Stimulated activated CD4-positive, alpha-beta T cell treated with anti-CD3 and anti-CD28 coated beads, Interleukin-2, amount 100 ng/mL, for 48 hours (primary cell): ENCODE results near the gene NOS2.
A peak's percentile ranks its signal among the peaks of the same experiment; 100 is the strongest.

ENCODE experiments used
- DNase-seq, 2 donors: peaks; one replicate each; pipeline ENCODE4 v3.0.0-alpha.2; 2020

Gene NOS2

DNA sequence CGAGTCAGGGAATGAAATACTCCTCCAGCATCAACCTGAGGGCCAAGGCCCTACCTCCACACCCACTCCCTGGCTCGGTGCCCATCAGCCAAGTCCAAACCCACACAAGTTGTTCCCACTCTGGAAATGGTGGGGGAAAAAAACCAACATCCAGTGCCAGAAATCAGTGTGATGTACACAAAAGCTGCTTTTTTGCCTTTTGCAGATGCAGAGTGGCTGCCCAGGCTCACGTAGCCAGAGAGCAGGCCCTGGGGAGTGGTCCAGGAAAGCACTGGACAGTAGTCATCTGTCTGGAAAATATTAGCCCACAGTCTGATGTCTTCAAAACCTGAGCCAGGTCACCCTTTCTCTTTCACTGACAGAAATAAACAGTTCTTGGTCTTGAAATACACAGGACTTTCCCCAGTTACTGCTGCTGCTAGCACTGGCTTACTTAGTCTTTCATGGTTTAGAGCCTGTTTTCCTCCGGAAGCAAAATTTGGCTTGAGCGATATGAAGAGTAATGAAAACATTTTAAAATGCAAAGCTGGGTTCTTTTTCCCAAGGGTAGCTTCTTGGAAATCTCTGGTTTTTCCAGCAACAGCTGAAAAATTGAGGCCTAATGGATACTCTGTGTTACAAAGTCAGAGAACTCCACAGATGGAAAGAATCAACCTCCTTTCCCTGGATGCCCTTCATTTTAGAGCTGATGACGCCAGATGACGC lies 18.2 kb upstream of the NOS2 start:
- DNase-seq: no peak

DNA sequence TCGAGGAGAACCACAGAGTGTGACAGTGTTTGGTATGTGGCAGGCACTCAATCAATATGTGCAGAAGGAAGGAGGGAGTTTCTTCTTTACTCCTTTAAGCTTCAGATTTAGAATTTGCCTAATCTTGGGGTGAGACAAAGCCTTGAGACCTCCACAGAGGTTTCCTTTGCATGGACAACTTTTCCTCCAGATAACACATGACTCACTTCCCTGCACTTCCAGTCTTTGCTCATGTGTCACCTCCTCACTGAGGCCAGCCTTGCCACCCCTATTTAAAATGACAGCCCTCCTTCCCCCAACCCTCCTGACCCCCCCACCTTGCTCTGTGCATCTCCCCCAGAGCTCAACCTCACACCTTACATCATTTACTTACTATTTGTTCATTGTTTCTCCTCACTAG lies 17.4 kb upstream of the NOS2 start:
- DNase-seq: no peak

DNA sequence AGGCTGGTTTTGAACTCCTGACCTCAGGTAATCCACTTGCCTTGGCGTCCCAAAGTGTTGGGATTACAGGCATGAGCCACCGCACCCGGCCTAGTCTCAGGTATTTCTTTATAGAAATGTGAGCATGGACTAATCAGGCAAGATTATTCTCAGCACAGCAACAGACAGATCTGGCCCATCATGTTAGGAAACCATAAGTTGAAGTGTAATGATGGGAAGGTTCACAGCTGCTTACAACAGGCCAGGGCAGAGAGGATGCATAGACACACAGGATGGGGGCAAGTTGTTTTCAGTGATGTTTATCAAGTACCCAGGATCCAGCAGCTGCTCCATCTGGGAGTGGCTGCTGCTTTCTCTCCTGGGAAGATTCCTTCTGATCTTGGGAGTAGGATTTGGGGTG lies 16.6 kb upstream of the NOS2 start:
- no peak for DNase-seq

DNA sequence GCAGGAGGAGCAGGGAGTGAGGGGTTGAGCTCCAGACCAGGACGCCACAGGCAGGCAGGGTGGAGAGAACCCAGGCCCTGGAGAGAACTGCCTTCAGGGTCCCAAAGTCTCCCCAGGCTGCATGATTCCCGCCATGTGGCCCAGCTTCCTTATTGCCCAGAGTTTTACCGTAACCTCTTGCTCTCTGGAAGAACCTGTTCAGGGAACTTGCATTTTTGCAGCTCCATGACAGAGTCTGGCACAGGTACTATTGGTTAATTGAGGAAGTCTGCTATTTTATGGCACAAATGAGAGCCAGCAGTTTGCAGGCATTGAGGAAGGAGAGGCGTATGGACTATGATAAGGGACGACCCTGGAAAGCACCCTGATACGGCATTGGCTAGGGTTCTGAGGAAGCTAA lies 11.6 kb upstream of the NOS2 start:
- DNase-seq: no peak

DNA sequence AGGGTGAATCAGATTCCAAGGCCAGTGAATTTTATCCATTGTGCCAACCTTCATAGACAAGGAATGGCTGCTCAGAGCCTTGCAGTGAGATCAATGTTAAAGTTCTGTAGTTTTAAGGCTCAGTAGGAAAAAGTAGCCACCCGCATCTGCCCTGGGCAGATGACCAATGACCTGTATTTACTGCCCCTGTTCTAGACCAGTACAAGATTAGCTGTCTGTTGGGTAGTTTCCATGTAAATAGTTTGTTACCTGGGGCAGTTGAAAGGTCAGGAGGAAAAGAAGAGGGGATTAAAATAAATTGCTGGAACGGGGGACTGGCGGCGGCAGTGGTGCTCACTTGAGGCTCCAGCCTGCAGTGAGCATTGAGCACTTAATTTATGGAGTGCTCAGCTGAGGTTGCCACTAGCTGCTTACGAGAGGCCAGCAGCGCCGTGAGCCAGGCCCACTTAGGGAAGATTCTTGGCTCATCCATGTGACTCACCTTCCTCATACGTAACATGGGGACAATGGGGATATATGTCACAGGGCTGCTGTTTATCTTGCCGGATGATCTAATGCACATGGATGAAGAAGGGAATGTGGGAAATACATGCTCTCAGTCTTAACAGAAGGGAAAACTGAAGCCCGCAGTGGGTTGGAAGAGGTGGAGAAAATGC lies 10.7 kb upstream of the NOS2 start:
- no peak for DNase-seq

DNA sequence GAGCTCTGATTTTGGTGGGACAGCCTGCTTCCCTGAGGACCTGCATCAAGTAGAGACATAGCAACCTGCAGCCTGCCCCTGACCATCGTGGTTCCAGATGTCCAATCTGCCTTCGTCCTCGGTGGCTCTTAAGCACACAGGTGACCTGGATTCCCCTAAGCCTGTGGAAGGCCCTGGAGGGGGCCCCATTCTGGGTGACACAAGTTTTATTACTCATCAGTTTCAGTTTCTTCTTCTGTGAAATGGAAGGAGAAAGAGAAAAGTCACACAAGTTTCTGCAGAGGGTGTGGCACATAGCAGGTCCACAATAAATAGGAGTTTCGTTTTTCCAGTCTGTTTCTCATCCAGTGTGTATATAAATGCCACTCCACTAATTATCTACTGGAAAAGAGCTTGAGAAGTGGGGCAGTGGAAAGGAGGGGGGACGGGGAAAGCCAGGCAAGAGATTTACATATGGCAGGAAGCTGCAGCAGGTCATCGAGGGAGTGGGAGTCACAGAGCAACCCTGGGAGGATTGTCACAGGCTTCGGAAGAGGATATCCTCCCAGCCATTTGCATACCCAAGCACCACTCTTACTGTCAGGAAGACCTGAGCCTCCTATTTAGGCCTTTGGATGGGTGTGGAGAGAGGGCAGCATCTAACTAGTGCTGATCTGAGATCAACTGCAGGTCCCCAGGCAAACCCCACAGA lies 10.0 kb upstream of the NOS2 start:
- DNase-seq: peak; percentile 27 to 32

DNA sequence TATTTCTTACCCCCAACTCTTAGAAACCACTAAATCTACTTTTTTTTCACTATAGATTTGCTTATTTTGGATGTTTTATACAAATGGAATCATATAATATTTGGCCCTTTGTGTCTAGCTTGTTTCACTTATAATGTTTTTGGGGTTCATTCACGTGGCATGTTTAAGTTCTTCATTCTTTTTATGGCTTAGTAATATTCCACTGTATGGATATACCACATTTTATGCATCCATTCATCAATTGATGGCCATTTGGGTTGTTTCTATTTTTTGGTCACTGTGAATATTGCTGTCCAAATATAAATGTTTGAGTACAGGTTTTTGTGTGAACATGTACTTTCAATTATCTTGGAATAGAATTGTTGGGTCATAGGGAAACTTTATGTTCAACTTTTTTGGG lies 9.2 kb upstream of the NOS2 start:
- DNase-seq: no peak

DNA sequence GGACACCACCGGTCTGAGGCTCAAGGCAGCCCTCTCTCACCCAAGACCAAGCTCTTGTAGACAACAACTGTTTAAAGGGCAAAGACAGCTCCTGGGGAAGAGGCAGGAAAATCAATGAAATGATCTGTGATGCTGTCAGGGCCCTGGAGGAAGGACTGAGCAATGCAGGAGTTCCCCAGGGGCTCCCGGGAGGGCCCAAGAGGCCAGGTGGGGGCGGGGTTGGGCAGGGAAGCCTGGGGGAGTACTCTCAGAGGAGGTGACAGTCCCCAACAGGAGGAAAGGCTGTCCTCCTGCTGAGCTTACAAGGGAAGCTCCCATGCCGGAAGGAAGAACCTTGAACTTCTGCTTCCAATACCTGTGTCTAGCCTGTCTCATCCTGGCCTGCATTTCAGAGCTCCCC lies 8.3 kb upstream of the NOS2 start:
- DNase-seq: no peak

DNA sequence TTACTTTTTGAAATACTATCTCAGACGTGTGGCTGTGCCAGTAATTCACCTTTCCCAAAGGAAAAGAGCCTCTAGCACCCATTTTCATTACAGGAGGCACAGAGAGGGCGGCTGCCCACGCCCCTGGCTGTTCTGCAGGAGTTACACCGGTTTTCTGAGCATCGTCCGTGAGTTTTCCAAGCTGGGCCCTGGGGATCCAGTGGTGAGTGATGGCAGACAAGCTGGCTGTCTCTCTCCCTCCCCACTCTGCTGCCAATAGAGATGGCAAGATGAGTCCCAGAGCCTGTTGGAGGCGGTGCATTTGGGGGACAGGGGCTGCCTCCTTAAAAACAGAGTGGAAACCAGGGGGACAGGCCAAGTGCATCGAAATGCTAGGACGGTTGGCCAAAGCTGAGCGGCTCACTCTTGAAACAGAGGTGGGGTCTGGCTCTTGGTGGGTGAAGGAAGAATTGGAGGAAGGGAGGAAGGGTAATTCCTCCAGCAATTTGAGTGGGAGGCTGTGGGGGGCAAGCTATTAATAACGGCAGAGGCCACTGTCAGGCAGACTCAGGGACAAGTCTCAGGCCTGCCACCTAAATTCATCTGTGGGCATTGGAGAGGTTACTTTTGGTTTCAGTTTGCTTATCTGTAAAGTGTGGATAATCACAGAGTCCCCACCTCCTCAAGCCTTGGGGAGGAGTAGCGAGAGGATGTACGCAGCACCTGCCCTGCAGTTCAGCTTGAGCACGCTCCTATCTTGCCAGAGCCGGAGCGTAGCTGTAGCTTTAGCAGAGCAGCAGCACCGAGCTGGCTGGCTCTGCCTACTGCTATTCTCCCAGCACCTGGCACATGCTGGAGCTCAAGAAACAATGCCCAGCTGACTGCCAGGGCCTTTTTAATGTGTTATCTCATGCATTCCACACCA lies 7.5 kb upstream of the NOS2 start:
- DNase-seq: peak; percentile 33 to 42

DNA sequence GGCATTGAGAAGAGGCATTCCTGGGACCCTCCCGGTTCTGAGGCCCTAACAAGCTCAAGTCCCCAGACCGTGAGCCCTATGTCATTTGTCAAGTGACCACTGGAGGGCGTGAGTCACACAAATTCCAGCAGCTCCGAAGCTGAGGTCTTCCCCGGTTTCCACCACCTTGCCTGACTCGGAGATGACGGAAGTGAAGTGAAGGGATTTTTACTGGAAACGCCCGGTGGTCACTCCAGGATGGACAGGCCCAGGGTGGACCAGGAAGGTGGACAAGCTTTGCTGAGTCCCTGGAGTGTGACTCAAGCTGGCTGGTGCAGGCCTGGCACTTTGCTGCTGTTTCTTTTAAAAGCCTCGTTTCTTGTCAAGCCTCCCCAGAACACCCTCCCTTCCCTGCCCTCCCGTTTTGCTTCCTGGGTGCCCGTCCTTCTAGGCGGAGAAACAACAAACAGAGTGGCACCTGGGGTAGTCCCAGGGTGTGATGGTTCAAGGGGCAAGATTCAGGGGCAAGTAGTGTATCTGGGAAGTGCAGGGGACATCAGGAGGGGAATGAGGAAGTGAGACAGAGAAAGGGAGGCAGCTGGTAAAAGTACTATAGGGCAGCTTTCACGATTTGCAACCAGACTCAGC lies 5.3 kb upstream of the NOS2 start:
- peak; percentile 75 to 81 for DNase-seq

DNA sequence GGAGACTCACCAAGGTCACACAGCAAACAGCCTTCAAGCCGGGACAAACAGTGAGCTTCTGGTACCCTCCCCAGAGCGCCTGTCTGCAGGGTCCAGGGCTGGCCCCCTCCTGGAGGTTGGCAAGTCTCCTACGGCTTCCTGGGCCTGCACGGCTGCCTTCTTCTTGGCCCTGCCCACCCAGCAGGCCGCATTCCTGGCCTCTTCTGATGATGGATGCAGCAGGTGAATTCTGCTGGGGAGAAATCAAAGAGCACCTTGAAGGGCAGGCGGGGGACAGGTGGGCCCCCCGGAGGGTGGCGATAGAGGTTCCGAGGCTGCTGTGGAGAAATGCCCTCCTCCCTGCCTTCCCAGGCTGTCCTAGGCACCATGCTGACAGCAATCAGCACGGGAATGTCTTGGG lies 3.8 kb upstream of the NOS2 start:
- no peak for DNase-seq

DNA sequence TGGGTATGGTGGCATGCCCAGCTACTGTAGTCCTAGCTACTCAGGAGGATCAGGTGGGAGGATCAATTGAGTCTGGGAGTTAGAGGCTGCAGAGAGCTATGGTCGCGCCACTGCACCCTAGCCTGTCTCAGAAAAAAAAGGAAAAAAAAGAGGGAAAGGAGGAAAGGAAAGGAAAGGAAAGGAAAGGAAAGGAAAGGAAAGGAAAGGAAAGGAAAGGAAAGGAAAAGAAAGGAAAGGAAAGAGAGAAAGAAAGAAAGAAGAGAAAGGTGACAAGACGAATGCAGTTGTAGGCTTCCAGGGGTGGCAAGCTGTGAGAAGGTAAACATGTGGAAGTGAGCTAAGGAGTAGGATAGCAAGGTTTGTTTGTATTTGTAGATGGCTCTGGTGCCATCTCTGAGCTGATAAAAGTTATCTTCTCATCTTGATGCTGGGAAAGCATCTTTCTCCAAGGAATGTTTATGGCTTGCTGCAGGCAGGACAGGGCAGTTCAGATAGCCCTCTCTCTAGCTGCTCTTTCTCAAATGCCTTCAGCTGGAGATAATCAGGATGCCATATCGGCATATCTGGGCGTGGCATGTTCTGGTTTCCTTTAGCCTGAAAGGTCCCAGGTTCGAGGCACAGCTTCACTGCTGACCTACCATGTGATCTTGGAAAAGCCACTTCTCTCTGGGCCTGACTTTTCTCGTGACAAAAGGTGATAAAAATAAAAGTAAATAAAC lies 2.8 kb upstream of the NOS2 start:
- no peak for DNase-seq

DNA sequence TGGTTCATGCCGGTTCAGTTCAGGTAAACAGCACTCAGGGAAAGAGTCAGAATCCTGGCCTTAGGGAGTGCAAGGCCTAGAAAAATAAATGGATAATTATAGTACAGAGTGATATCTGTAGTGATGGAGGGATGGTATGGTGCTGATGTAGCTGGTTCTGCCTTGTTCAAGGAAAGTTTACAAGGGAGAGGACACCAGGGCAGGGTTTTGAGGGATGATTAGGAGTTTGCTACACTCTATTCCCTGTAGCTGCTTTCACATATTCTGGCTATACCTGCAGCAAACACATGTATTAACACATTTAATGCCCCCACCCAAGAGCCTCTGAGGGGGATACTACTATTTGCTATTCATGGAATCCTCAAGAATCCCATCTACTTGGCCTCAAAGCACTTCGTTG lies 1.7 kb upstream of the NOS2 start:
- DNase-seq: no peak

DNA sequence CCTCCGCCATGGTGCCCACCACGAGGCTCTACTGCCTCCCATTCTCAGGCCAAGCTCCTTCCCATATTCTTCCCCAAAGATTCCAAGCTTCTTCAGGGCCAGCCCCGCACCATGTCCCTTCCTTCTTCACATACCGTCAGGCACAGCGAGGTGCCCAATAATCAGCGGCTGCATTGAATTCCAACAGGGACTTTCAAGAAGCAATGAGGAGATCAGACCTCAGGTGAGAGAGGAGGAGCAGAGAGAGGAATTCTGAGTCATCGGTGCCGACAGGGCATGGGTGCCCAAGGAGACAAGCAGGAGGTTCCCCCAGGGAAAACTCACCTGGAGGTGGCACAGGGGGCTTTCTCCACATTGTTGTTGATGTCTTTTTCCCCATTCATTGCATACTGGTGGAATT lies 2.0 kb downstream of the NOS2 start:
- no peak for DNase-seq

DNA sequence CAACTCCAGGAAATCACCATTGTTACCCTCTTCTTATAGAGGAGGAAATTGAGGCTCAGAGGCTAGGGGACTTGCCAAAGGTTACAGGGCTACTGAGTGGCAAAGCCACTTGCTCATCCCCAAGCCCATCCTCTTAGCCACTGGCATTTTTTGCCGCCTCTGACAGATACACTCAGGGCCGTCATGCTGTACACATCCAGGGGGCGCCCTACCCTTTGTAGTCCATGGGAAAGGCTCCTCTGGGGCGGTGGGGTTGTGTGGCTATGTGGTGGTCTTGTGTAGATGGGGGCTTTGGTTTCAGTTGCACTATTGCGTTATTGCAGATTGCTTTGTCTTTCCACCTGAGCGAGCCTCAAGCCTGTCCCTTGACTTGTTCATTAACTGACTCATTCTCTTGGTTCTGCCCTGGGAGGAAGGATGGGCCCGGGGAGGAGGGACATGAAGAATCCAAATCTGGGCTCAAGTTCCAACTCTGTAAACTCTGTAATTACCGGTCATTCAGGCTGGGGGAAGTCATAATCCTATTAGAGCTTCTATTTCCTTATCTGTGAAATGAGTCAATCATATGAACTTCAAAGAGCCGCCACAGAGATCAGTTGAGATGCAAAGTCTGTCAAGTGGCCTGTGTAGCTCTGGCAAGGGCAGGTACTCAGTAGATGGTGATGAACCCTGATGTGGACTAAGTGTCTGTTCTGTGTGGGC lies 2.8 kb downstream of the NOS2 start:
- no peak for DNase-seq

DNA sequence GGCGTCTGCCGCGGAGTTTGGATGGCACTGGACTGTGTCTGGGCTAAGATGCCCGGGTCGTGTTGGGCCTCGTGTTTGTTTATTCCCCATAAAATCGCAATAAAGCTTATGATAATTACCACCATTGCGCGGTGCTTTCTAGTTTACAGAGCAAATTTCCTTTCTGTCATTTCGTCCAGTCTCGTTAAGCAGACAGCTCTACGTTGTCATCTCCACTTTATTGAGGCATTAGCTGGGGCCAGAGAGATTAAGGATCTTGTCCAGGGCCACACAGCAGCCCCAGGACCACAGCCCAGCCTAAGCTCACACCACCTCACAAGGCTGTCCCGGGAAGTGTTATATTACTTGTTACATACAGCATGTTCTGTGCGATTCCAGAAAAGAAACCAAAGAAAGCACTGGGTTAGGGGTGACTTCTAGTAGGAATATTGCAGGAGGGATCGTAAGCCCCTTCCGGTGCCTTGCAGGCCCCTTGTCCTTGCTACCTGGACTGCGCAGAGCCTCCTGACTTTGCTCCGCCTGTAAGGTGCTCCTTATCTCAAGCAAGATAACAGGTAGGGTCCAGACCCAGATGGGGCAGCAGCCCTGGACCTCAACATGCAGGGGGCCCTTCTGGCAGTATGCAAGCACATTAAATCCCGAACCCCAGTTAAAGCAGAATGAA lies 6.3 kb downstream of the NOS2 start:
- no peak for DNase-seq

DNA sequence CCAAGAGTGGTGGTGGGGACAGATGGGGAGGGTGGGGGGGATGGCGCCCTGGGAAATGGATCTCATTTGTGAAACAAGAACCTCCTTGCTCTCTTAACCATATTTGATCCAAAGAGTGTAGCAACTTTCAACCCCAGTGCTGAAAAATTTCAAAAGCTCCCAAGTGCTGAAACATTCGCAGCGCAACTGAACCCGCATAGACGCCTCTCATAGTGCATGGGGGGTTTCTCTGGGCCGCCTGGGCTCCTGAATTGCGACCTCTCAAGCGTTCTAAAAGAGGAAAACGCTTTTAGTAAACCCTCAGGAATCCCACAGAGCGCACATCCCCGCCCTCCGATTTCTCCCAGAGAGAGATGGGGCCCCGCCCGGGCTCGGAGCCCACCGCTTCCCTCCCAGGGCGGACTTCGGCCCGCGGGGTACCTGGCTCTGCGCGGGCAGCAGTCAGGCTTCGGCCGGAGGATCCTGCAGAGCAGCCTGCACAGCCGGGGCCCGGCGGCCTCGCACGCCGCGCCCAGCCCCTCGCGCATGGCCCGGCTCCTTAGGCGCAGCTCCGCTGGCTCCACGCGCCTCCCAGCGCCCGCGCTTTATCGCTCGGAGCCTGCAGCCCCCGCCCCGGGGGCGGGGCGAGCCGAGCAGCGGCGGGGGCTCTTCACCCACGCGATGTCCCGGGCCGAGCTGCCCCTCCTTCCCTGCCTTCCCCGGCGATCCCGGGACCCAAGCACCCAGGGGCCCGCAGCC lies 7.0 kb downstream of the NOS2 start:
- DNase-seq: no peak

DNA sequence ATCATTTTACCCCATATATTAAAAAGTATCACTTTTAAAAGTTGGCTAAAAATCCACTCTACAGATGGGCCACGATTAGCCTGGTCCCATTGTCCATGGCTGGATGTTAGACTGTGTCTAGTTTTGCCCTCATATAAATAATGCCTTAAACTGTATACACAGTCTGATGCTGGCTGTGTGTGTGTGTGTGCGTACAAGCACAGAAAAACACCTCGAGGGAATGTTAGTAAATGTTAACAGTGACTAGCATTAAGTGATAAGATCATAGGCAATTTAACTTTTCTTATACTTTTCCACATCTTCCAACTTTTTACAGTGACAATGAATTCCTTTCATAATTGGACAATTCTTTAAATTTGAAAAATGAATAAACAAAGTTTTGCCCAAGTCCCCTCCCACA lies 8.2 kb downstream of the NOS2 start:
- DNase-seq: no peak

DNA sequence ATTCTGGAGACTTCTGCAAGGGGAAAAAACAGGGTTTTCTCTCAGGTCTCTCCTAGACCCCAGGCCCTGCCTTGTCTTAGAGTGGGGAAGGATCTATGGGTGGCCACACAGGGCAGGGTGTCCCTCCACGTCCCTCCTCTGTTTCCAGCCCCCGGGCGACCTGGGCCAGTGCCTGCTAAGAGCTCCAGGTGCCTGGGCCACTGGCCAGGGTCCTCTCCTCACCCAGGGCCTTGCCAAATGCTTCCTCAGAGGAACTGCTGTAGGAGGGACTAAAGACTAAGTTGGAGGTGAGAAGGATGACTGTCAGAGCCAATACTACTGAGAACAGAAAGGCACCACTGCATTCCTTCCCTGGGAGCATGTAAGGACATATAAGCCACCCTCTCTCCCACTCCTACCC lies 11.4 kb downstream of the NOS2 start:
- DNase-seq: no peak
